ENCODE measurements around the gene PHTF2.

DNA sequence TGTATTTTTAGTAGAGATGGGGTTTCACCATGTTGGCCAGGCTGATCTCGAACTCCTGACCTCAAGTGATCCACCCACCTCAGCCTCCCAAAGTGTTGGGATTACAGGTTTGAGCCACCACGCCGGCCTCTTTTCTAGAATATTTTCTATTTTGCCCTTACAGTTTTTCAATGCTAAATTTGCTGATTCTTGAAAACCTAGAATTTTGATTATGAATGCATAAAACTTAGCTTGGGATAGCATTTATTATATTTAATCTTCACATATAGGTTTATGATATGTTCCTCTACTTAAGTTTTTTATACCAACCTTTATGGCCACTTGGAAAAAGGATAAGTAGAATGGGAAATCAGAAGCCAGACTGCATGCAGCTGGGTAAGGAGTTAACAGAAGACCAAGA lies 2.5 kb upstream of the PHTF2 start:
- TF ChIP-seq, protein P1, sequence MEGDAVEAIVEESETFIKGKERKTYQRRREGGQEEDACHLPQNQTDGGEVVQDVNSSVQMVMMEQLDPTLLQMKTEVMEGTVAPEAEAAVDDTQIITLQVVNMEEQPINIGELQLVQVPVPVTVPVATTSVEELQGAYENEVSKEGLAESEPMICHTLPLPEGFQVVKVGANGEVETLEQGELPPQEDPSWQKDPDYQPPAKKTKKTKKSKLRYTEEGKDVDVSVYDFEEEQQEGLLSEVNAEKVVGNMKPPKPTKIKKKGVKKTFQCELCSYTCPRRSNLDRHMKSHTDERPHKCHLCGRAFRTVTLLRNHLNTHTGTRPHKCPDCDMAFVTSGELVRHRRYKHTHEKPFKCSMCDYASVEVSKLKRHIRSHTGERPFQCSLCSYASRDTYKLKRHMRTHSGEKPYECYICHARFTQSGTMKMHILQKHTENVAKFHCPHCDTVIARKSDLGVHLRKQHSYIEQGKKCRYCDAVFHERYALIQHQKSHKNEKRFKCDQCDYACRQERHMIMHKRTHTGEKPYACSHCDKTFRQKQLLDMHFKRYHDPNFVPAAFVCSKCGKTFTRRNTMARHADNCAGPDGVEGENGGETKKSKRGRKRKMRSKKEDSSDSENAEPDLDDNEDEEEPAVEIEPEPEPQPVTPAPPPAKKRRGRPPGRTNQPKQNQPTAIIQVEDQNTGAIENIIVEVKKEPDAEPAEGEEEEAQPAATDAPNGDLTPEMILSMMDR (conservative IDR thresholded peaks at IDR 0.05; ENCODE audit: low read depth, low read length): no peak
- TF ChIP-seq RCOR1 (IDR thresholded peaks at IDR 0.05; ENCODE audit: insufficient replicate concordance, low read length) (no peak), POLR2A (IDR thresholded peaks at IDR 0.05; ENCODE audit: low read depth, low read length) (no peak)

Data from IMR-90 (cell line).